ENCODE results near the gene ABCA5.

- TF ChIP-seq GABPA (IDR thresholded peaks at IDR 0.05 in 1 of 2, conservative IDR thresholded peaks at IDR 0.05 in 1 of 2) (no peak), CTCF (IDR thresholded peaks at IDR 0.05; ENCODE audit: low read depth, low read length, missing input control) (no peak), REST (IDR thresholded peaks at IDR 0.05) (no peak), JUND (IDR thresholded peaks at IDR 0.05) (no peak), YY1 (IDR thresholded peaks at IDR 0.05) (peak; percentile 30), ZBTB33 (IDR thresholded peaks at IDR 0.05) (no peak), MAX (IDR thresholded peaks at IDR 0.05) (no peak)
These were observed 59.7 kb downstream of the ABCA5 start for GRCh38 chr17:69267219-69267618.

Data from liver (tissue), 3 donors.